Stimulated activated memory B cell treated with anti-CD40 and anti-IgM and Interleukin-4, amounts not matched to agents 10 μg/mL and 1 μg/mL and 100 μg/mL, for 72 hours (primary cell): ENCODE results near the gene TBC1D22B.
A peak's percentile ranks its signal among the peaks of the same experiment; 100 is the strongest.
"Not testable (repeated sequence)": the region's sequence is repeated elsewhere in the genome, so short reads cannot be mapped to it uniquely, and the experiment has no call there.

Source experiments
- ATAC-seq: fragments of 150-1000 bp; cut with Tn5 transposase; 2 replicates; pipeline ENCODE4 v1.10.0; 2021
- H3K27ac Mint-ChIP-seq: one replicate; pipeline ENCODE4 v1.8.0; 2022; ENCODE audit warnings: mild to moderate bottlenecking, mixed read lengths
- H3K27me3 Mint-ChIP-seq: one replicate; pipeline ENCODE4 v1.8.0; 2022; ENCODE audit warnings: mixed read lengths
- H3K36me3 Mint-ChIP-seq: one replicate; pipeline ENCODE4 v1.8.0; 2022; ENCODE audit warnings: mixed read lengths
- H3K4me1 Mint-ChIP-seq: one replicate; pipeline ENCODE4 v1.8.0; 2022; ENCODE audit warnings: mixed read lengths
- H3K4me3 Mint-ChIP-seq: one replicate; pipeline ENCODE4 v1.8.0; 2022; ENCODE audit warnings: mild to moderate bottlenecking, moderate library complexity, mixed read lengths
- H3K9me3 Mint-ChIP-seq: one replicate; pipeline ENCODE4 v1.8.0; 2022; ENCODE audit warnings: mixed read lengths

The TBC1D22B gene

DNA sequence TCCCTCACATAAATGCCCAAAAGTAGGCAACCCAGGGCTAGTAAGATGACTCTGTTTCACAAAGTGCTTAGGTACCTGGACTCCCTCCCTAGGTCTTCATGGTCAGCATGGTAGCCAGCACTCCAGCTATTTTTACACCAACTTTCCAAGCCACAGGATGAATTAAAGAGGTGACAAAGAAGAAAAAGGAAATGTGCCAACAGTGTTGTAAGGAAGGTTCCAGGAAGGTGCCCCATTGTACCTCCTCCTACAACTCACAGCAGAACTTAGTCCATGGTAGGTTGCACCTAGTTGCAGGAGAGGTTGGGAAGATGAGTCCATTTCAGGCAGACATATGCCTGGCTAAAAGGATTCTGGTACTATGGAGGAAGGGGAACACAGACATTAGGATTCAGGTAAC, 76.5 kb downstream of the TBC1D22B start:
- H3K27ac Mint-ChIP-seq, result no peak overlapping the region

DNA sequence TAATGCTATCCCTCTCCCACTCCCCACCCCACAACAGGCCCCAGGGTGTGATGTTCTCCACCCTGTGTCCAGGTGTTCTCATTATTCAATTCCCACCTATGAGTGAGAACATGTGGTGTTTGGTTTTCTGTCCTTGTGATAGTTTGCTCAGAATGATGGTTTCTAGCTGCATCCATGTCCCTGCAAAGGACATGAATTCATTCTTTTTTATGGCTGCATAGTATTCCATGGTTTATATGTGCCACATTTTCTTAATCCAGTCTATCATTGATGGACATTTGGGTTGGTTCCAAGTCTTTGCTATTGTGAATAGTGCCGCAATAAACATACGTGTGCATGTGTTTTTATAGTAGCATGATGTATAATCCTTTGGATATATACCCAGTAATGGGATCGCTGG, 80.7 kb downstream of the TBC1D22B start:
- ATAC-seq, H3K4me3 Mint-ChIP-seq, H3K27me3 Mint-ChIP-seq, H3K27ac Mint-ChIP-seq, H3K4me1 Mint-ChIP-seq, H3K9me3 Mint-ChIP-seq: not testable (repeated sequence)
- H3K36me3 Mint-ChIP-seq, result peaks cover 11% of the 10 kb centered on the region

More for the DNA sequence above, 76.5 kb downstream of the TBC1D22B start:
- H3K4me1 Mint-ChIP-seq, result no peaks in the 10 kb centered on the region
- no peaks in the 10 kb centered on the region for H3K27me3 Mint-ChIP-seq
- H3K9me3 Mint-ChIP-seq, result no peaks in the 10 kb centered on the region
- ATAC-seq, result no peak
- H3K4me3 Mint-ChIP-seq, result no peak overlapping the region
- H3K36me3 Mint-ChIP-seq, result peaks cover 18% of the 10 kb centered on the region

DNA sequence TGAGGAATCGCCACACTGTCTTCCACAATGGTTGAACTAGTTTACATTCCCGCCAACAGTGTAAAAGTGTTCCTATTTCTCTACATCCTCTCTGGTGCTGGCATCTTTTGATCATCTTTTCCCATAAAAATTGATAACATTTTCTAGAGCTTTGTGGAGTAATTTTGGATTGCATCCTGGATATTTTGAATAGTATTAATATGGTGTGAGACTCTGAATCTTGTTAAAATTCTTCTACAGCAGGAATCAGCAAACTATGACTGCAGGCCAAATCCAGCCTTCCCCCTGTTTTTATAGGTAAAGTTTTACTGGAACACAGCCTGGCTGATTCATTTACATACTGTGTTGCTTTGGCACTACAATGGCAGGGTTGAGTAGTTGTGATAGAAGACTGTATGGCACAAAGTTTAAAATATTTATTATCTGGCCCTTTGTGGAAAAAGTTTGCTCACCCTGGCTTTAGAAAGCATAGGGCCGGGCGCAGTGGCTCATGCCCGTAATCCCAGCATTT, 81.2 kb downstream of the TBC1D22B start:
- Mint-ChIP-seq H3K4me1 (no peaks in the 10 kb centered on the region), H3K9me3 (no peaks in the 10 kb centered on the region), H3K27ac (no peak overlapping the region), H3K4me3 (no peak overlapping the region), H3K36me3 (peaks cover 11% of the 10 kb centered on the region), H3K27me3 (no peaks in the 10 kb centered on the region)
- no peak for ATAC-seq

DNA sequence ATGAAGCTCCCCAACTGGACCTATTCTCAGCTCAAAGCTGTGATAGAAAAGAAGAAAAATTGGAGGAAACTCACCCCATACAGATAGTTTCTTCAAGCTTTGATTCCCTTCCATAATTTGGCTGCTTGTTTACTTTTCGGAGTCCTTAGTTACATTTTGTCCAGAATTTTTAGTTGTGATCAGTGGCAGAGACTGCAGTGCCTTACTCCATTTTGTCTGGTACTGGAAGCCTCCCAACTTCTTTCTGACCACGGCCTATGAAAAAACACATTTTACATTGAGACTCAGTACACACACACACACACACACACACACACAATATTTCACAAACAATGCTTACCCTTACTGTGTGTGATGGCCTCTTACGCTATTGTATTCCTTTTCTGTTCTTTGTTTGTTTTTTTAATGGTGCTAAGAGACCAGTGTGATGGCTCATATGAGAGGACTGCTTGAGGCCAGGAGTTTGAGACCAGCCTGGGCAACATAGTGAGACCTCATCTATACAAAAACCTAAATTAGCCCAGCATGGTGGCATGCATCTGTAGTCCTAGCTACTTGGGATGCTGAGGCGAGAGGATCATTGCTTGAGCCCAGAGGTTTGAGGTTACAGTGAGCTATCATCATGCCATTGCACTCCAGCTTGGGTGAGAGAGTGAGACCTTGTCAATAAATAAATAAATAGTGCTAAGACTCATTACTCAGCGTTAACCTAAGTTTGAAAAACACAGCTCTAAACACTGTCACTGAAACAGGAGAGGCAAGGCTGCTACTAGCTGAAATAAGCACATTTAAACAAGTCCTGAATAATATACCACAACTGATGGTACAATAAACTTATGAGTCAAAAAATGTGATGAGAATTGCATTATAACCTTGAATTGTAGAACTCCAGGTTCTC, 82.4 kb downstream of the TBC1D22B start:
- ATAC-seq, result no peak
- Mint-ChIP-seq H3K4me1 (no peaks in the 10 kb centered on the region), H3K36me3 (peaks cover 11% of the 10 kb centered on the region), H3K9me3 (no peaks in the 10 kb centered on the region), H3K4me3 (no peak overlapping the region), H3K27ac (no peak overlapping the region), H3K27me3 (no peaks in the 10 kb centered on the region)

DNA sequence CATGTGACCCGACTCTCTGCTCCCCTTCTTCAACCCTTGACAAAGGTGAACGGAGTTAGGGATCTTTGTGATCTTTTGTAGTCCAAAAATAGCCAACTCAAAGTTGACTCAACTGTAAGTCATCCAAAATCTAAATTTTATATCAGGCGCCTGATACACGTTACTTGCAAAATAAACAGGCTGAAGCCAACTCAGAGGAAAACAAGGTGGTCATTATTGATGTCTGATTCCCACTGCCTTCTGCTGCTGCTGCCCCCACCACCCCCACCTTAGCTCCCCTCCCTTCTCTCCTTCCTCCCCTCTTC, 83.0 kb downstream of the TBC1D22B start:
- no peak for ATAC-seq
- Mint-ChIP-seq H3K4me1 (no peaks in the 10 kb centered on the region), H3K9me3 (no peaks in the 10 kb centered on the region), H3K4me3 (no peak overlapping the region), H3K27me3 (no peaks in the 10 kb centered on the region), H3K27ac (no peak overlapping the region), H3K36me3 (peaks cover 11% of the 10 kb centered on the region)

DNA sequence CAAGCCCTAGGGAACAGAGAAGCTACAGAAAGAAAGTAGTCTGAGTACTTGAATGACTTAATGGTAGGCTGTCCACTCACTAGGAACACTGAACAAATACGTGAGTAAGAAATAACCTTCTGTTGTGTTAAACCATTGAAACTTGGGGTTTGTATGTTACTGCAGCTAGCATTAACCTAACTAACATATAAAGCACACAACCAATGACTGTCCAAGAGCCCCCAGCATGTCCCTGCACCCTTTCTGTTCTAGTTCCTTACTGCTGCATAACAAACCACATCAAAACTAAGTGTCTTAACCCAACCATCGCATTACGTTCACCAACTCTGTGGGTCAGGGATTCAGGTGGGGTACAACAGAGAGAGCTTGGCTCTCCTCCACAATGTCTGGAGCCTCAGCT, 85.7 kb downstream of the TBC1D22B start:
- H3K4me1 Mint-ChIP-seq, result no peaks in the 10 kb centered on the region
- no peak overlapping the region for H3K4me3 Mint-ChIP-seq
- no peaks in the 10 kb centered on the region for H3K9me3 Mint-ChIP-seq
- peaks cover 24% of the 10 kb centered on the region for H3K27me3 Mint-ChIP-seq
- peaks cover 12% of the 10 kb centered on the region for H3K36me3 Mint-ChIP-seq
- no peak overlapping the region for H3K27ac Mint-ChIP-seq
- ATAC-seq, result no peak

DNA sequence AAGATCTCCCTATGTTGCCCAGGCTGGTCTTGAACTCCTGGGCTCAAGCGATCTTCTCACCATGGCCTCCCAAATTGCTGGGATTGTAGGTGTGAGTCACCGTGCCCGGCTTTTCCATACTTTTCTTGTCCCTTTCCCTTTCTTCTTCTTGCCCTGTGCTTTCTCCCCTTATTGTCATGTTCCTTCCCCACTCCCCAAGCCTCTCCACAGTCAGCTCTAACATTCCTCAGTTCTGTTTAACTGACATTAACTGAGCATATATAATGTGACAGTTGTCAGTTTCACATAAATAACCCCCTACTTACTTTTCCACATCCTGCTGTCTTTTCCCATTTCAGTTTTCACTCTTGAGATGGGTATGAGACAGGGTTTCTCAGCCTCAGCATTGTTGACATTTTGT, 86.7 kb downstream of the TBC1D22B start:
- ATAC-seq, result no peak
- H3K36me3 Mint-ChIP-seq, result peaks cover 12% of the 10 kb centered on the region
- H3K4me3 Mint-ChIP-seq, result no peak overlapping the region
- no peak overlapping the region for H3K27ac Mint-ChIP-seq
- H3K27me3 Mint-ChIP-seq, result peaks cover 24% of the 10 kb centered on the region
- H3K9me3 Mint-ChIP-seq, result no peaks in the 10 kb centered on the region
- no peaks in the 10 kb centered on the region for H3K4me1 Mint-ChIP-seq

DNA sequence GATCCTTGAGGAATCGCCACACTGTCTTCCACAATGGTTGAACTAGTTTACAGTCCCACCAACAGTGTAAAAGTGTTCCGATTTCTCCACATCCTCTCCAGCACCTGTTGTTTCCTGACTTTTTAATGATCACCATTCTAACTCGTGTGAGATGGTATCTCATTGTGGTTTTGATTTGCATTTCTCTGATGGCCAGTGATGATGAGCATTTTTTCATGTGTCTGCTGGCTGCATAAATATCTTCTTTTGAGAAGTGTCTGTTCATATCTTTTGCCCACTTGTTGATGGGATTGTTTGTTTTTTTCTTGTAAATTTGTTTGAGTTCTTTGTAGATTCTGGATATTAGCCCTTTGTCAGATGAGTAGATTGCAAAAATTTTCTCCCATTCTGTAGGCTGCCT, 88.2 kb downstream of the TBC1D22B start:
- H3K4me1 Mint-ChIP-seq, H3K27ac Mint-ChIP-seq, H3K9me3 Mint-ChIP-seq, ATAC-seq, H3K4me3 Mint-ChIP-seq: not testable (repeated sequence)
- peaks cover 12% of the 10 kb centered on the region for H3K36me3 Mint-ChIP-seq
- peaks cover 24% of the 10 kb centered on the region for H3K27me3 Mint-ChIP-seq

DNA sequence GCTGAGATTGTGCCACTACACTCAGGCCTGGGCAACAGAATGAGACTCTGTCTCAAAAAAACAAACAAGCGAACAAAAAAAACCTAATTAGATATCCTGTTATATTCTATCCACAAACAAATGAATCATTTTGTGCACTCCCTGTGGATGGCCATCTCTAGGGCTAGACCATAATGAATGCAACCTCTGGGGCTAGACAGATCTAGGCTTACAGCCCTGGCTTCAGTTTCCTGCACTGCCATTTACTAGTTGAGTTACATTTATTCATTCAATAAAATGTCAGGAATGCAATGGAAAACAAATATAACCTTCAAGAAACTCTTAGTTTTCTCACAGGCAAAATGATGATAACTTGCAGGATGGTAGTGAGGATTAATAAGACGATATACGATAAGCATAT, 89.6 kb downstream of the TBC1D22B start:
- Mint-ChIP-seq H3K27me3 (peaks cover 24% of the 10 kb centered on the region), H3K36me3 (peaks cover 6% of the 10 kb centered on the region), H3K27ac (no peak overlapping the region), H3K4me1 (no peaks in the 10 kb centered on the region), H3K4me3 (no peak overlapping the region), H3K9me3 (no peaks in the 10 kb centered on the region)
- no peak for ATAC-seq

DNA sequence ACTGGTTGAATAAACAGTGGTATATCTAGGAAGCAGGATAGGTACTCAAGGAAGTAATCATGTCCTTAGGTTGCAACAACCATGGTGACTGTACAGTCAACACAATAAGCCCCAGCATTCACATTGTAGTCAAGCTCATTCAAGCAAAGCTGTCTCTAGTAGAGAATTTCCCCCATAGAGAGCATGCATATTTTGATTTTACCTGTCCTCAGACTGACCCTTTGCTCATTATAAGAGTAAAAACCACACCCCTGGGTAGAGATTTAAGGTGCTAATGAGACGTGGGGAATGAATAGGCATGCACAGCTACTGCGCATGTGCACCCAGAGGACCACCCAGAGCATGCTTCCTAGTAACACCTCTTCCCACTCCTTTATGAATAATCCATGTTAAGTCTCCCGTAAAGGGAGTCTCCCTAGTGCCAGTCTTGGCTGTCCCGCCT, 90.1 kb downstream of the TBC1D22B start:
- no peak for ATAC-seq
- Mint-ChIP-seq H3K27me3 (peaks cover 24% of the 10 kb centered on the region), H3K4me1 (no peaks in the 10 kb centered on the region), H3K27ac (no peak overlapping the region), H3K36me3 (peaks cover 6% of the 10 kb centered on the region), H3K4me3 (no peak overlapping the region), H3K9me3 (no peaks in the 10 kb centered on the region)

DNA sequence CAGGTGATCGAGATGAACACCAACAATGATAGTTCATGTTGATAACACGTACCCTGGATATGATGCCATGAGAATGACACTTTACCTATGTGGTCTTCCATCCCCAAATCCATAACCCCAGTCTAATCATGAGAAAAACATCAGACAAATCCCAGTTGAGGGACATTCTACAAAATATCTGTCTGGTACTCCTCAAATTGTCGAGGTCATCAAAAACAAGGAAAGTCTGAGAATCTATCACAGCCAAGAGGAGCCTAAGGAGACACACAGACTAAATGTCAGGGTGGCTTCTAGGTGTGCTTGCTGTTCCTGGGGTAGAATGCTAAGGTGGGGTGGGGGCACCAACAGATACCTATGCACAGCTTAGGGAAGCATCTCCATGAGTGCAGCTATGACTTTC, 93.5 kb downstream of the TBC1D22B start:
- peaks cover 21% of the 10 kb centered on the region for H3K27me3 Mint-ChIP-seq
- H3K4me1 Mint-ChIP-seq, result peaks cover 28% of the 10 kb centered on the region
- H3K9me3 Mint-ChIP-seq, result no peaks in the 10 kb centered on the region
- no peak overlapping the region for H3K27ac Mint-ChIP-seq
- no peak for ATAC-seq
- no peak overlapping the region for H3K4me3 Mint-ChIP-seq
- H3K36me3 Mint-ChIP-seq, result peaks cover 13% of the 10 kb centered on the region

DNA sequence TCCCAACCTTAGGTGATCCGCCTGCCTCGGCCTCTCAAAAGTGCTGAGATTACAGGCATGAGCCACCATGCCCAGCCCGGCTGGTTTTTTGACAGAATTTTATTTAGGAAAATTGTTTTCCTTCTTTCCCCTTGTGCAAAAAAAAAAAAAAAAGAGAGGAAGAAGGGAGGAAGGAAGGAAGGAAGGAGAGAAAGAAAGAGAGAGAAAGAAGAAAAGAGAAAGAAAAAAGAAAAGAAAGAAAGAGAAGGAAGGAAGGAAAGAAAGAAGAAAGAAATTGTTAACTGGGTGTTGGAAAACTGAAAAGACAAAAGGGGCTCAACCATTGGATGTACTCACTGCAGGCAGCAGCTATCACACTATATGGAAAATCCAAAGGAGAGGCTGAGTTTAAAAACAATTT, 94.8 kb downstream of the TBC1D22B start:
- H3K27ac Mint-ChIP-seq, result no peak overlapping the region
- peaks cover 7% of the 10 kb centered on the region for H3K36me3 Mint-ChIP-seq
- H3K4me3 Mint-ChIP-seq, result peak overlapping the region; percentile 54
- H3K4me1 Mint-ChIP-seq, result peaks cover 35% of the 10 kb centered on the region
- ATAC-seq, result no peak
- peaks cover 8% of the 10 kb centered on the region for H3K27me3 Mint-ChIP-seq
- H3K9me3 Mint-ChIP-seq, result no peaks in the 10 kb centered on the region

DNA sequence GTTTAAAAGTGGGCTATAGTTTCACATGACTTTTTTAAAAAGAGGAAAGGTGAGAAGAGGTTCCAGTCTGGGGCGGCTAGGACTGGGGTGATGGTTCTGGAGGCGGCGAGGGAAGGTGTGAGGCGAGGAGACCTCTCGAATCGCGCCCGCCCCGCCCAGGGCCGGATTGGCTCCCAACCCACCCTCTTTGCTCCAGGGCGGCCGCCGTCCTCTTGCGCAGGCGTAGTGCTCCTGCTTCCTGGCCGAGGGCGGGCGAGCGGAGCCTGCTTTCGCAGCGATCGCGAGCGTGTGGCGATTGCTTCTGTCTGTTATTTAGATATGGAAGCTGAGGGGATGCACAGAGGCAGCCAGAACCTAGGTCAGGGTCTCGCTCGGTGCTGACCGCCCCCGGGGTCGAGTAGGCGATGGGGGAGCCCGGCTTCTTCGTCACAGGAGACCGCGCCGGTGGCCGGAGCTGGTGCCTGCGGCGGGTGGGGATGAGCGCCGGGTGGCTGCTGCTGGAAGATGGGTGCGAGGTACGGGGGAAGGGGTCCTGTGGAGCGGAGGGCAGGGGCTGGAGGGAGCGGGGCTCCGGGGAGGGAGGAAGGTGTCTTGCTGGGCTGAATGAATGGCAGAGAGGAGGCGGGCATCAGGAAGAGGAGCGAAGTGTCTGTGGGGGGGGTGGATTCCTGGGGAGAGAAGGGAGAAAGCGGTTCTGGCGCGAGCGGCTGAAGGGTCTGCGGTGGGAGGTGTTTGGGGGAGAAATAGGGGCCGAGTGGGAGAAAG, 96.4 kb downstream of the TBC1D22B start, which contains the start of gene RNF8:
Gene RNF8 (plus strand): TSS at position 223 of the 765 bp plus-strand sequence. CDS start 182 bp downstream, at position 405.
- H3K4me3 Mint-ChIP-seq, result peak within 1 kb of the TSS; percentile 99

DNA sequence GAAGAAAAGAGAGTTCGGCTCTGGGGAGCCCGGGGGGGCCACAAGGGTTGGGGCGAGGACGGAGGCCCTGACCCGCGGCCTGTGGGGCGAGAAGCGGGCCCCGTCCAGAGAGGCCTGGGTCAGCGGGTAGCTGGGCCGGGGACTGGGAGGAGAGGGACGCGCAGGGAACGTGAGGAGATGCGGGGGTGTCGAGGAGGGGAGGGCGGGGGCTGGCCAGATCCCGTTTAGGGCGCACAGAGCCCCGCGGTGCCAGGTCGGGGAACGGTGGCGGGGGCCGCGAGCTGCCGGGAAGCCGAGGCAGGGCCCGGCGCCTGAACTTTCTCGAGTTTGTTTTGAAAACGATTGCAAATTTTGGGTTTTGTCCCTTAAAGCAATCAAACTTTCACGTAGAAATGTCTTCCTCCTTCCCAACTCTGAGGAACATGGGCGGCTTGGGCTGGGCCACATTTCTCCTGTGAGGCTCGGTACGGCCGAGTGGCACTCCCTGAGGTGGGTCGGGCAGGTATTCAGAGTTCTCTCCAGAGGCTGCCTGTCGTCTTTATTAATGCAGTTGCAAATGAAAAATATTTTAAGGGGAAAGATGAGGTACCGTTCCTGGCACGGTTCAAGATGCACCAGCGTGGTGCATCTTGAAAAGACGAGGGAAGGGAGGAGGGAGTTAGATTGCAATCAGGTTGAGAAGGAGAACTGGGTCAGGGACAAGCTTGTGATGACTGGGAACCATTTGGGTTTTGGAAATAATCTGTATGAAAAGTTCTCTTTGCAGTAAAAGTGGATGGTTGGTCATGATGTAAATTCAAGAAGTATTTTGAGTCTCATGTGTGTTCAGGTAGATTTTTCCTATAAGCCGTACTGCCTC, 97.2 kb downstream of the TBC1D22B start:
- peaks cover 46% of the 10 kb centered on the region for H3K4me1 Mint-ChIP-seq
- H3K27me3 Mint-ChIP-seq, result no peaks in the 10 kb centered on the region
- H3K4me3 Mint-ChIP-seq, result peak overlapping the region; percentile 99
- ATAC-seq, result peak; percentile 54
- peak overlapping the region; percentile 95 for H3K27ac Mint-ChIP-seq
- H3K9me3 Mint-ChIP-seq, result no peaks in the 10 kb centered on the region
- H3K36me3 Mint-ChIP-seq, result peaks cover 7% of the 10 kb centered on the region

More for the DNA sequence above, 96.4 kb downstream of the TBC1D22B start, which contains the start of gene RNF8:
- ATAC-seq, result peak; percentile 97
- Mint-ChIP-seq H3K4me1 (peaks cover 46% of the 10 kb centered on the region), H3K27ac (peak within 1 kb of the TSS; percentile 95), H3K27me3 (no peaks in the 10 kb centered on the region), H3K9me3 (no peaks in the 10 kb centered on the region), H3K36me3 (peaks cover 7% of the 10 kb centered on the region)

DNA sequence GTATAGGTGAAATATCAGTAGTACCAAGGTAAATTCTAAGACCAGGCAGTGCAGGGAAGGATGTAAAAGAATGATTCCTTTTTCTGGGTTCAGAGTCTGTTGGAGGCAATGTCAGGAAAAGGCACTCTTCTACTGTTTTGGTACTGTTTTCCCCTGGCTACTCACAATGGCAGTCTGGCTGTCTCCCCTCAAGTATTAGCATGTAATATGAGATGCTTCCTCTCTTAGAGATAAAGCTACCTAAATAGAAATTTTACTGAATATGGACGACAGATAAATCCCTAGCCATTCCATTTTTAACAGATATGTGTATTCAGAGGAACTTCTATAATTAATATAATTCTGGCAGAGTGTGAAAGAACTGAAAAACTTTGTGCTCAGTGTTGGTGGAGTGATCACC, 99.7 kb downstream of the TBC1D22B start:
- Mint-ChIP-seq H3K9me3 (no peaks in the 10 kb centered on the region), H3K4me3 (no peak overlapping the region), H3K36me3 (peaks cover 15% of the 10 kb centered on the region), H3K4me1 (peaks cover 46% of the 10 kb centered on the region), H3K27me3 (no peaks in the 10 kb centered on the region), H3K27ac (no peak overlapping the region)
- ATAC-seq, result no peak
